Measurements from ENCODE around the gene ITCH. TPM values are rescaled to one million over a fixed set of nuclear protein-coding genes. Genes with fewer than 3 reads are reported as not detected.
A peak's percentile ranks its signal among the peaks of the same experiment; 100 is the strongest.
"Not testable (repeated sequence)": the region's sequence is repeated elsewhere in the genome, so short reads cannot be mapped to it uniquely, and the experiment has no call there.

The ITCH gene
- polyA plus RNA-seq, 3 donors = 13.3 to 26.6 (median 19.9) TPM

DNA sequence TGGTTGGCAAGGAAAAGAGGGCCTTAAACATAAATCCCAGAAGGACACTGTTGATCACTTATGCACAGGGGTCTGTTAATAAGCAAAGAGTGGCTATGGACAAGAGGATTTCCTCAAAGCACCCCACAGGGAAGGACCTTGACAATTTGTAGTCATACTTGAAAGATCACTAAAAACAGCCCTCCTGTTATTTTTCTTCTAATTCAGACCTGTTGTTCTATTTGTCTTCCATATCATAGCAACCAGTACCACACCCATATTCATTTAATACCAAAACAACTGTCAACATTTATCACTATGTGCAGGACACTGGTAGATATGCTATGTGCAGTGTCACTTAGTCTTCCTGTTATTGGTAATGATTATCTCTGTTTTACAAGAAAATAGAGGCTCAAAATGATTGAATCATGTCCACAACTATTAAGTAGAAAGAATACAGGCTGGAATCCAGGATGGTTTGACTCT is 149.9 kb downstream of the ITCH start:
- H3K27me3 ChIP-seq (ENCODE audit: control insufficient read depth in 2 of 2, insufficient read depth in 2 of 2, low read length in 2 of 2) = no peaks in the 10 kb centered on the region

DNA sequence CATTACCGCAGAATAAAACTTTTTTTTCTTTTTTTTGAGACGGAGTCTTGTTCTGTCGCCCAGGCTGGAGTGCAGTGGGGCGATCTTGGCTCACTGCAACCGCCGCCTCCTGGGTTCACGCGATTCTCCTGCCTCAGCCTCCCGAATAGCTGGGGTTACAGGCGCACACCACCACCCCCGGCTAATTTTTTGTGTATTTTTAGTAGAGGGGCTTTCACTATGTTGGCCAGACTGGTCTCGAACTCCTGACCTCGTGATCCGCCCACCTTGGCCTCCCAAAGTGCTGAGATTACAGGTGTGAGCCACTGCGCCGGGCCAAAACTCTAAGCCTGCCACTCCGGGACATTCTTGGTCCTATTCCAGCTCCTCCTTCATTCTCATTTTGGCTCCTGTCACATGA is 151.0 kb downstream of the ITCH start:
- DNase-seq; H3K4me3 Mint-ChIP-seq; H3K9me3 ChIP-seq (replicated peaks in 1 of 2; ENCODE audit: control insufficient read depth in 1 of 2, insufficient read depth in 1 of 2, low read length in 2 of 2); intact Hi-C loops (cut with micrococcal nuclease); H3K27me3 ChIP-seq (ENCODE audit: control insufficient read depth in 2 of 2, insufficient read depth in 2 of 2, low read length in 2 of 2); H4K20me1 ChIP-seq (ENCODE audit: insufficient read depth, low read length); H3K9me3 Mint-ChIP-seq; H2AFZ ChIP-seq (ENCODE audit: insufficient read depth, low read depth, low read length, poor library complexity, severe bottlenecking); H3K9ac ChIP-seq (ENCODE audit: insufficient read depth, low read length, poor library complexity, severe bottlenecking); H3K27me3 Mint-ChIP-seq (ENCODE audit: low read depth in 3 of 3); H3K4me2 ChIP-seq (replicated peaks; ENCODE audit: extremely low read depth, low read length, poor library complexity, severe bottlenecking); H3K27ac ChIP-seq (ENCODE audit: low read depth in 1 of 2, low read length in 2 of 2); H3K4me3 ChIP-seq (replicated peaks in 1 of 3; ENCODE audit: low read depth in 2 of 3, low read length in 3 of 3): not testable (repeated sequence)
- peaks cover 27% of the 10 kb centered on the region for H3K4me1 Mint-ChIP-seq
- 96% methylated on average over 15 of the region's 17 CpGs for WGBS (ENCODE audit: insufficient coverage)
- peaks cover 15 to 20% of the 10 kb centered on the region in 2 donors for H3K36me3 Mint-ChIP-seq
- Histone ChIP-seq H3K36me3 (replicated peaks in 1 of 2; ENCODE audit: control insufficient read depth in 1 of 2, insufficient read depth in 2 of 2, low read length in 2 of 2) (peaks cover 19 to 38% of the 10 kb centered on the region in 2 donors), H3K4me1 (ENCODE audit: control insufficient read depth in 1 of 2, insufficient read depth in 2 of 2, low read length in 2 of 2) (peaks cover 12 to 21% of the 10 kb centered on the region in 2 donors), H3K79me2 (ENCODE audit: insufficient read depth, low read length) (peaks cover 31% of the 10 kb centered on the region)
- H3K27ac Mint-ChIP-seq = peak overlapping the region in 2 of 7 donors; percentile 25 to 52

More for the DNA sequence above, 149.9 kb downstream of the ITCH start:
- Histone ChIP-seq H3K9me3 (replicated peaks in 1 of 2; ENCODE audit: control insufficient read depth in 1 of 2, insufficient read depth in 1 of 2, low read length in 2 of 2) (no peaks in the 10 kb centered on the region), H2AFZ (ENCODE audit: insufficient read depth, low read depth, low read length, poor library complexity, severe bottlenecking) (no peak overlapping the region), H3K36me3 (replicated peaks in 1 of 2; ENCODE audit: control insufficient read depth in 1 of 2, insufficient read depth in 2 of 2, low read length in 2 of 2) (peaks cover 26 to 48% of the 10 kb centered on the region in 2 donors), H3K79me2 (ENCODE audit: insufficient read depth, low read length) (peaks cover 20% of the 10 kb centered on the region), H3K4me2 (replicated peaks; ENCODE audit: extremely low read depth, low read length, poor library complexity, severe bottlenecking) (no peak overlapping the region), H3K4me1 (ENCODE audit: control insufficient read depth in 1 of 2, insufficient read depth in 2 of 2, low read length in 2 of 2) (peaks cover 12 to 21% of the 10 kb centered on the region in 2 donors), H3K27ac (ENCODE audit: low read depth in 1 of 2, low read length in 2 of 2) (no peak overlapping the region), H4K20me1 (ENCODE audit: insufficient read depth, low read length) (no peaks in the 10 kb centered on the region), H3K4me3 (replicated peaks in 1 of 3; ENCODE audit: low read depth in 2 of 3, low read length in 3 of 3) (no peak overlapping the region), H3K9ac (ENCODE audit: insufficient read depth, low read length, poor library complexity, severe bottlenecking) (no peak overlapping the region)
- Mint-ChIP-seq H3K9me3 (peaks cover 0 to 5% (median 0%) of the 10 kb centered on the region in 7 donors), H3K36me3 (peaks cover 23 to 26% of the 10 kb centered on the region in 2 donors), H3K27ac (no peak overlapping the region), H3K27me3 (ENCODE audit: low read depth in 3 of 3) (peaks cover 0 to 2% (median 2%) of the 10 kb centered on the region in 3 donors), H3K4me1 (peaks cover 23% of the 10 kb centered on the region), H3K4me3 (no peak overlapping the region)
- TF ChIP-seq, protein P1, sequence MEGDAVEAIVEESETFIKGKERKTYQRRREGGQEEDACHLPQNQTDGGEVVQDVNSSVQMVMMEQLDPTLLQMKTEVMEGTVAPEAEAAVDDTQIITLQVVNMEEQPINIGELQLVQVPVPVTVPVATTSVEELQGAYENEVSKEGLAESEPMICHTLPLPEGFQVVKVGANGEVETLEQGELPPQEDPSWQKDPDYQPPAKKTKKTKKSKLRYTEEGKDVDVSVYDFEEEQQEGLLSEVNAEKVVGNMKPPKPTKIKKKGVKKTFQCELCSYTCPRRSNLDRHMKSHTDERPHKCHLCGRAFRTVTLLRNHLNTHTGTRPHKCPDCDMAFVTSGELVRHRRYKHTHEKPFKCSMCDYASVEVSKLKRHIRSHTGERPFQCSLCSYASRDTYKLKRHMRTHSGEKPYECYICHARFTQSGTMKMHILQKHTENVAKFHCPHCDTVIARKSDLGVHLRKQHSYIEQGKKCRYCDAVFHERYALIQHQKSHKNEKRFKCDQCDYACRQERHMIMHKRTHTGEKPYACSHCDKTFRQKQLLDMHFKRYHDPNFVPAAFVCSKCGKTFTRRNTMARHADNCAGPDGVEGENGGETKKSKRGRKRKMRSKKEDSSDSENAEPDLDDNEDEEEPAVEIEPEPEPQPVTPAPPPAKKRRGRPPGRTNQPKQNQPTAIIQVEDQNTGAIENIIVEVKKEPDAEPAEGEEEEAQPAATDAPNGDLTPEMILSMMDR (IDR thresholded peaks at IDR 0.05) = no peak
- no peak for DNase-seq
- intact Hi-C loops (cut with micrococcal nuclease) = no loop called here
